Common myeloid progenitor, CD34-positive (primary cell): ENCODE results near the gene RSPH9.

Source experiments
- CTCF ChIA-PET: fragments of 350-600 bp; sonication (Branson Sonifier 250); formaldehyde crosslinking; loops from one replicate; lab custom pipeline; 2021; ENCODE audit warnings: antibody characterized with exemption; lab: Charles Lee
- POLR2A ChIA-PET: fragments of 350-600 bp; sonication (Branson Sonifier 250); formaldehyde crosslinking; loops from one replicate; lab custom pipeline; 2021; ENCODE audit warnings: antibody characterized with exemption; lab: Charles Lee
- DNase-seq, 3 donors: peaks; one replicate each; pipeline versions ENCODE4 v3.0.0 to v3.0.0-alpha.2; 2013
- H3K27ac ChIP-seq, 2 experiments: 1 replicate in 1 of 2; 2 replicates in 1 of 2; pipeline ENCODE4 v1.7.0; 2013; ENCODE audit warnings: inconsistent platforms in 2 of 2, low read length in 2 of 2, mild to moderate bottlenecking in 2 of 2, low read depth in 1 of 2, moderate library complexity in 1 of 2; ENCODE audit not compliant: severe bottlenecking in 2 of 2, insufficient read depth in 1 of 2, poor library complexity in 1 of 2
- H3K27me3 ChIP-seq, 5 experiments: replicated peaks in 2 of 5; 1 replicate in 3 of 5; 2 replicates in 2 of 5; pipeline versions ENCODE4 v1.6.1 to v1.7.0; 2013; ENCODE audit warnings: low read length in 4 of 5, mild to moderate bottlenecking in 2 of 5, moderate library complexity in 2 of 5, inconsistent platforms in 1 of 5; ENCODE audit not compliant: insufficient read depth in 5 of 5, control insufficient read depth in 4 of 5
- H3K36me3 ChIP-seq, 4 experiments: 1 replicate in 2 of 4; 2 replicates in 2 of 4; pipeline versions ENCODE4 v1.6.1 to v1.7.0; 2013; ENCODE audit warnings: low read length in 3 of 4, control low read depth in 1 of 4, mild to moderate bottlenecking in 1 of 4; ENCODE audit not compliant: control insufficient read depth in 4 of 4, insufficient read depth in 4 of 4
- H3K4me1 ChIP-seq, 4 experiments: 1 replicate in 3 of 4; 2 replicates in 1 of 4; pipeline versions ENCODE4 v1.6.1 to v1.7.1; 2013; ENCODE audit warnings: low read length in 3 of 4, mild to moderate bottlenecking in 3 of 4, control low read depth in 1 of 4, inconsistent platforms in 1 of 4, moderate library complexity in 1 of 4; ENCODE audit not compliant: control insufficient read depth in 4 of 4, insufficient read depth in 4 of 4; ENCODE audit errors: control extremely low read depth in 1 of 4
- H3K4me3 ChIP-seq, 7 experiments: 1 replicate in 4 of 7; 2 replicates in 3 of 7; pipeline versions ENCODE4 v1.5.1 to v1.7.0; 2013; ENCODE audit warnings: mild to moderate bottlenecking in 7 of 7, low read length in 6 of 7, moderate library complexity in 6 of 7, inconsistent platforms in 2 of 7, low read depth in 2 of 7, control low read depth in 1 of 7; ENCODE audit not compliant: insufficient read depth in 4 of 7, control insufficient read depth in 1 of 7; ENCODE audit errors: extremely low read depth in 1 of 7
- H3K9me3 ChIP-seq, 5 experiments: 1 replicate in 4 of 5; 2 replicates in 1 of 5; pipeline versions ENCODE4 v1.6.1 to v1.7.1; 2013; ENCODE audit warnings: low read length in 4 of 5, mild to moderate bottlenecking in 2 of 5, inconsistent platforms in 1 of 5, low read depth in 1 of 5, moderate library complexity in 1 of 5; ENCODE audit not compliant: control insufficient read depth in 4 of 5, insufficient read depth in 2 of 5; ENCODE audit errors: control extremely low read depth in 1 of 5
- WGBS: methylation state at CpG from one replicate; pipeline ENCODE4 v1.1.5; 2013; ENCODE audit not compliant: insufficient coverage; 5-methylcytosine and 5-hydroxymethylcytosine counted together

RSPH9 gene

GRCh38 chr6:43635387-43636307 lies 9.2 kb upstream of the RSPH9 start, which contains the start of gene MAD2L1BP:
Gene MAD2L1BP, plus strand, starts transcription at chr6:43635840. Its CDS starts 36 bp downstream, at chr6:43635876.
- 5% methylated on average over 33 of the region's 48 CpGs for WGBS
- Histone ChIP-seq H3K9me3 (no peaks in the 10 kb centered on the region), H3K4me1 (peaks cover 9 to 43% (median 35%) of the 10 kb centered on the region in 4 experiments), H3K36me3 (peaks cover 0 to 19% (median 14%) of the 10 kb centered on the region in 4 experiments), H3K27ac (peak within 1 kb of the TSS; percentile 85 to 92), H3K27me3 (no peaks in the 10 kb centered on the region), H3K4me3 (peak within 1 kb of the TSS; percentile 74 to 99 (median 91))
- ChIA-PET CTCF (interaction anchor here (0.8 to 1.9 kb wide), 3 partner anchors 12 to 27 kb away, joined by 3 to 5 read pairs (median 4); no protein-coding TSS in a partner anchor), POLR2A (interaction anchor here (0.7 to 0.9 kb wide), 3 partner anchors 10 to 611 kb away, joined by 3 read pairs; partner anchors contain the start of gene HSP90AB1)
- DNase-seq: peak; percentile 78 to 90 (median 88)

- ChIA-PET POLR2A (interaction anchor here (0.9 kb wide), 1 partner anchor 11 kb away, joined by 3 read pairs; no protein-coding TSS in a partner anchor), CTCF (interaction anchor here (0.8 to 1.9 kb wide), 3 partner anchors 11 to 28 kb away, joined by 3 to 5 read pairs (median 4); no protein-coding TSS in a partner anchor)
- Histone ChIP-seq H3K27me3 (no peaks in the 10 kb centered on the region), H3K27ac (peak overlapping the region; percentile 85 to 92), H3K36me3 (peaks cover 0 to 24% (median 15%) of the 10 kb centered on the region in 4 experiments), H3K4me3 (peak overlapping the region; percentile 74 to 99 (median 91)), H3K4me1 (peaks cover 9 to 39% (median 31%) of the 10 kb centered on the region in 4 experiments), H3K9me3 (no peaks in the 10 kb centered on the region)
- WGBS: 29% methylated on average over 4 of the region's 7 CpGs
- DNase-seq: peak in 1 of 3 donors; percentile 9
These were observed 8.6 kb upstream of the RSPH9 start for GRCh38 chr6:43636308-43636659.

- Histone ChIP-seq H3K36me3 (peaks cover 0 to 35% (median 23%) of the 10 kb centered on the region in 4 experiments), H3K4me3 (no peak overlapping the region), H3K9me3 (no peaks in the 10 kb centered on the region), H3K4me1 (peaks cover 8 to 38% (median 28%) of the 10 kb centered on the region in 4 experiments), H3K27me3 (no peaks in the 10 kb centered on the region), H3K27ac (peak overlapping the region in 1 of 2 experiments; percentile 45)
- peak in 2 of 3 donors; percentile 63 to 69 for DNase-seq
- ChIA-PET CTCF (interaction anchor here (0.9 to 1.6 kb wide), 2 partner anchors 14 to 22 kb away, joined by 3 to 5 read pairs; no protein-coding TSS in a partner anchor), POLR2A (interaction anchor here (1.0 kb wide), 1 partner anchor 11 kb away, joined by 3 read pairs; no protein-coding TSS in a partner anchor)
- WGBS: 93% methylated on average over 20 of the region's 21 CpGs
These were observed 4.6 kb upstream of the RSPH9 start for GRCh38 chr6:43639984-43640800.

GRCh38 chr6:43645613-43645964 lies 753 bp downstream of the RSPH9 start:
- Histone ChIP-seq H3K36me3 (peaks cover 0 to 17% (median 9%) of the 10 kb centered on the region in 4 experiments), H3K27me3 (no peaks in the 10 kb centered on the region), H3K27ac (no peak overlapping the region), H3K4me1 (peaks cover 0 to 13% (median 5%) of the 10 kb centered on the region in 4 experiments), H3K9me3 (no peaks in the 10 kb centered on the region), H3K4me3 (peak overlapping the region in 6 of 7 experiments; percentile 32 to 87 (median 64))
- 9% methylated on average over 9 of the region's 9 CpGs for WGBS
- DNase-seq: no peak
- ChIA-PET CTCF (interaction anchor here (1.1 to 3.5 kb wide), 3 partner anchors 15 to 30 kb away, joined by 3 to 21 read pairs (median 9); partner anchors contain the start of gene GTPBP2), POLR2A (no interaction called here)

- DNase-seq: no peak
- no peak overlapping the region for H3K27ac ChIP-seq
- H3K4me3 ChIP-seq: no peak overlapping the region
- peaks cover 0 to 3% (median under 1%) of the 10 kb centered on the region in 4 experiments for H3K36me3 ChIP-seq
- POLR2A ChIA-PET: no interaction called here
- CTCF ChIA-PET: interaction anchor here (0.8 to 1.9 kb wide), 4 partner anchors 11 to 71 kb away, joined by 3 to 4 read pairs (median 4); no protein-coding TSS in a partner anchor
- no peaks in the 10 kb centered on the region for H3K9me3 ChIP-seq
- WGBS: 100% methylated on average over 1 of the region's 3 CpGs
- H3K27me3 ChIP-seq: peaks cover 0 to 2% (median 0%) of the 10 kb centered on the region in 5 experiments
- H3K4me1 ChIP-seq: peaks cover 0 to 11% (median 4%) of the 10 kb centered on the region in 4 experiments
These were observed 2.8 kb downstream of the RSPH9 start for GRCh38 chr6:43647613-43648012.

- DNase-seq: no peak
- peaks cover 0 to 11% (median 4%) of the 10 kb centered on the region in 4 experiments for H3K4me1 ChIP-seq
- peaks cover 0 to 2% (median 0%) of the 10 kb centered on the region in 5 experiments for H3K27me3 ChIP-seq
- H3K27ac ChIP-seq: no peak overlapping the region
- 100% methylated on average over 1 of the region's 2 CpGs for WGBS
- H3K9me3 ChIP-seq: no peaks in the 10 kb centered on the region
- no peak overlapping the region for H3K4me3 ChIP-seq
- ChIA-PET CTCF (interaction anchor here (0.9 to 1.9 kb wide), 3 partner anchors 11 to 71 kb away, joined by 3 to 4 read pairs (median 4); no protein-coding TSS in a partner anchor), POLR2A (no interaction called here)
- H3K36me3 ChIP-seq: no peaks in the 10 kb centered on the region
These were observed 3.4 kb downstream of the RSPH9 start for GRCh38 chr6:43648248-43648647.
